HepG2 (cell line): ENCODE data around the gene PPP4R1. TPM values are rescaled to one million over a fixed set of nuclear protein-coding genes. Genes with fewer than 3 reads are reported as not detected.
A peak's percentile ranks its signal among the peaks of the same experiment; 100 is the strongest.

Experiments
- AGO2 ChIP-seq: fragments of 200-400 bp; formaldehyde crosslinking; optimal IDR thresholded peaks from 2 replicates; pipeline ENCODE3; 2017; ENCODE audit warnings: mild to moderate bottlenecking, low read depth, low read length, moderate library complexity
- KDM2A ChIP-seq: sonication (generic); formaldehyde crosslinking; IDR thresholded peaks from 2 replicates; pipeline ENCODE4 v1.4.0; 2020; ENCODE audit warnings: low read depth, missing genetic modification reagents, borderline replicate concordance
- POLR2A ChIP-seq, 2 experiments: IDR thresholded peaks; 2 replicates each; pipeline ENCODE4 v1.6.1; 2011; ENCODE audit warnings: low read depth in 2 of 2, low read length in 2 of 2, mild to moderate bottlenecking in 1 of 2, moderate library complexity in 1 of 2; ENCODE audit not compliant: insufficient read depth in 1 of 2
- TAF1 ChIP-seq: sonication (generic); formaldehyde crosslinking; IDR thresholded peaks from 2 replicates; pipeline ENCODE4 v1.4.0; 2020; ENCODE audit warnings: missing genetic modification reagents
- ZFX ChIP-seq: sonication (generic); formaldehyde crosslinking; IDR thresholded peaks from 2 replicates; pipeline ENCODE4 v1.4.0; 2020; ENCODE audit warnings: mild to moderate bottlenecking, low read depth, missing genetic modification reagents, moderate library complexity
- ZIK1 ChIP-seq: sonication (generic); formaldehyde crosslinking; IDR thresholded peaks from 2 replicates; pipeline ENCODE4 v1.5.0; 2020; ENCODE audit warnings: mild to moderate bottlenecking, low read depth, missing genetic modification reagents, borderline replicate concordance
- ZNF235 ChIP-seq: sonication (generic); formaldehyde crosslinking; IDR thresholded peaks from 2 replicates; pipeline ENCODE4 v1.8.1; 2023; ENCODE audit warnings: mild to moderate bottlenecking, missing genetic modification reagents, borderline replicate concordance
- ZSCAN31 ChIP-seq: sonication (generic); formaldehyde crosslinking; IDR thresholded peaks from 2 replicates; pipeline ENCODE4 v1.5.0; 2020; ENCODE audit warnings: low read depth, mild to moderate bottlenecking, missing genetic modification reagents
- polyA plus RNA-seq, 8 experiments: library from polyadenylated mRNA; depleted of rRNA in 3 of 8; stranded (reverse) in 7 of 8; unstranded in 1 of 8; fragments of >200 nt; fragmentation: Illumina TruSeq in 4 of 8; extraction: Trizol in 4 of 8; gene quantifications; 2 replicates each; pipeline versions ENCODE4 v1.2.1 to v1.2.3, GENCODE V29; 2011 to 2016; ENCODE audit warnings: low read depth in 4 of 8, missing spikeins in 1 of 8, mixed read lengths in 1 of 8; ENCODE audit not compliant: insufficient read depth in 1 of 8
- total RNA-seq, 5 experiments: library from RNA; depleted of rRNA; stranded (reverse); fragments of >200 nt; fragmentation: Illumina TruSeq; extraction: Trizol; gene quantifications; 2 replicates each; pipeline ENCODE4 v1.2.3, GENCODE V29; 2016; ENCODE audit warnings: low read depth in 1 of 5
- TF ChIP-seq, protein P1 (sequence below): sonication (generic); formaldehyde crosslinking; IDR thresholded peaks from 2 replicates; pipeline ENCODE4 v1.8.1; 2023; ENCODE audit warnings: missing genetic modification reagents, inconsistent platforms, borderline replicate concordance
- TF ChIP-seq, protein P2 (sequence below): sonication (generic); formaldehyde crosslinking; IDR thresholded peaks from 2 replicates; pipeline ENCODE4 v1.9.0; 2022; ENCODE audit warnings: missing genetic modification reagents, mild to moderate bottlenecking, borderline replicate concordance
- TF ChIP-seq, protein P3 (sequence below), 2 experiments: sonication (generic) in 1 of 2; formaldehyde crosslinking in 1 of 2; IDR thresholded peaks; 2 replicates each; pipeline versions ENCODE4 v1.4.0 to v1.6.1; 2016 to 2020; ENCODE audit warnings: borderline replicate concordance in 1 of 2, low read depth in 1 of 2, mild to moderate bottlenecking in 1 of 2, missing genetic modification reagents in 1 of 2
- TF ChIP-seq, protein P4 (sequence below): IDR thresholded peaks from 2 replicates; pipeline ENCODE4 v1.6.1; 2016; ENCODE audit warnings: missing compliant biosample characterization, missing genetic modification reagents, borderline replicate concordance
- TF ChIP-seq, protein P5 (sequence below): sonication (generic); formaldehyde crosslinking; IDR thresholded peaks from 2 replicates; pipeline ENCODE4 v1.4.0; 2020; ENCODE audit warnings: missing genetic modification reagents, borderline replicate concordance

PPP4R1 gene
- total and polyA plus RNA-seq, 2 of the 13 experiments (the other 11 are each of a cell fraction or from before 2014, with no cell fraction given): 66.5 to 72.4 TPM

DNA sequence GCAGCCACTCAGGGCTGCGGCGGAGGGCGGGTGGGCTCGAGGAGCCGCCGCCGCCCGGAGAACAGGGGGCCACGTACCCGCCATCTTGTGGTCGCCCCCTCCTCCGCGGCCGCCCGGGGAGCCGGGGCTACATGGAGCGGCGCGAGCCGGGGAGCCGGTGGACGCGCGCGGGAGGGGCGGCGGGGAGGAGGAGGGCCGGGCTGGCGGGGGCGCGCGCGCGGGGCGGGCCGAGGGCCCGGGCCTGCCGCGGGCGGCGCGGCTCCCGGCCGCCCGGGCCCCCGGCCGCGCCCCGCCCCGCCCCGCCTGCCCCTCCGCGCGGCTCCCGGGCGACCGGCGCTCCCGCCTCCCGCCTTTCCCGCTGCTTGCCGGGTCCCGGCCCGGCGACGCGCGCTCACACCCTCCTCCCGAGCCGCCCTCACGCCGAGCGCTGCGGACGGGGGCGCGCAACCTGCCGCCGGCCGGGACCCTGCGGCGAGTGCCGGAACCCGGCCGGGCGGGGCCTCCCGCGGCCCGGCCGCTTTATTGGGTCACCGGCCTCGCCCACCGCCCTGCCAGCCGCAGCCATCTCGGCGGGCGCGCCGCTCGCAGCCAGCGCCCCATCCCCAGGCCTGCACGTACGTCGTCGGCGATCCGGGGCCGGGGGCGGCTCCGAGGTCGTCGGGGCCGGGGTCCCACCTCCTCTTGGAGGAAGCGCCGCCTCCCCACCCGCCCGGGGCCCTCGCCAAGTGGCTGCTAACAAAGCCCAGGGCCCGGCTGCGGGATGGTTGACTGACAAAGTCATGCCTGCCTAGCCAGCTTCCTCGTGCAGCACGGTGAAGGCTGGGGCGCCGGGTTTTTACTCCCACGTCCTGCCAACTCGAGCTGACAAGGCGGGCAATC lies at the start of gene PPP4R1 (continued):
- TF ChIP-seq, protein P1, sequence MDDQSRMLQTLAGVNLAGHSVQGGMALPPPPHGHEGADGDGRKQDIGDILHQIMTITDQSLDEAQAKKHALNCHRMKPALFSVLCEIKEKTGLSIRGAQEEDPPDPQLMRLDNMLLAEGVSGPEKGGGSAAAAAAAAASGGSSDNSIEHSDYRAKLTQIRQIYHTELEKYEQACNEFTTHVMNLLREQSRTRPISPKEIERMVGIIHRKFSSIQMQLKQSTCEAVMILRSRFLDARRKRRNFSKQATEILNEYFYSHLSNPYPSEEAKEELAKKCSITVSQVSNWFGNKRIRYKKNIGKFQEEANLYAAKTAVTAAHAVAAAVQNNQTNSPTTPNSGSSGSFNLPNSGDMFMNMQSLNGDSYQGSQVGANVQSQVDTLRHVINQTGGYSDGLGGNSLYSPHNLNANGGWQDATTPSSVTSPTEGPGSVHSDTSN (CRISPR knock-in tag): 0 out of 2 replicates have a peak, but pooled peaks have one; percentile 30
- TF ChIP-seq, protein P2, sequence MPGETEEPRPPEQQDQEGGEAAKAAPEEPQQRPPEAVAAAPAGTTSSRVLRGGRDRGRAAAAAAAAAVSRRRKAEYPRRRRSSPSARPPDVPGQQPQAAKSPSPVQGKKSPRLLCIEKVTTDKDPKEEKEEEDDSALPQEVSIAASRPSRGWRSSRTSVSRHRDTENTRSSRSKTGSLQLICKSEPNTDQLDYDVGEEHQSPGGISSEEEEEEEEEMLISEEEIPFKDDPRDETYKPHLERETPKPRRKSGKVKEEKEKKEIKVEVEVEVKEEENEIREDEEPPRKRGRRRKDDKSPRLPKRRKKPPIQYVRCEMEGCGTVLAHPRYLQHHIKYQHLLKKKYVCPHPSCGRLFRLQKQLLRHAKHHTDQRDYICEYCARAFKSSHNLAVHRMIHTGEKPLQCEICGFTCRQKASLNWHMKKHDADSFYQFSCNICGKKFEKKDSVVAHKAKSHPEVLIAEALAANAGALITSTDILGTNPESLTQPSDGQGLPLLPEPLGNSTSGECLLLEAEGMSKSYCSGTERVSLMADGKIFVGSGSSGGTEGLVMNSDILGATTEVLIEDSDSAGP (CRISPR knock-in tag): peak; percentile 28; the same call in 1 of the 2 replicates
- TF ChIP-seq, protein P3, sequence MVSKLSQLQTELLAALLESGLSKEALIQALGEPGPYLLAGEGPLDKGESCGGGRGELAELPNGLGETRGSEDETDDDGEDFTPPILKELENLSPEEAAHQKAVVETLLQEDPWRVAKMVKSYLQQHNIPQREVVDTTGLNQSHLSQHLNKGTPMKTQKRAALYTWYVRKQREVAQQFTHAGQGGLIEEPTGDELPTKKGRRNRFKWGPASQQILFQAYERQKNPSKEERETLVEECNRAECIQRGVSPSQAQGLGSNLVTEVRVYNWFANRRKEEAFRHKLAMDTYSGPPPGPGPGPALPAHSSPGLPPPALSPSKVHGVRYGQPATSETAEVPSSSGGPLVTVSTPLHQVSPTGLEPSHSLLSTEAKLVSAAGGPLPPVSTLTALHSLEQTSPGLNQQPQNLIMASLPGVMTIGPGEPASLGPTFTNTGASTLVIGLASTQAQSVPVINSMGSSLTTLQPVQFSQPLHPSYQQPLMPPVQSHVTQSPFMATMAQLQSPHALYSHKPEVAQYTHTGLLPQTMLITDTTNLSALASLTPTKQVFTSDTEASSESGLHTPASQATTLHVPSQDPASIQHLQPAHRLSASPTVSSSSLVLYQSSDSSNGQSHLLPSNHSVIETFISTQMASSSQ (IDR thresholded peaks at IDR 0.05; ENCODE audit: low read depth): no peak
- TF ChIP-seq, protein P3 (CRISPR knock-in tag; IDR thresholded peaks at IDR 0.05; ENCODE audit: borderline replicate concordance): 0 out of 2 replicates have a peak, but pooled peaks have one; percentile 29
- TF ChIP-seq TAF1 (CRISPR knock-in tag): peak; percentile 29; the same call in 1 of the 2 replicates
- TF ChIP-seq, protein P4, sequence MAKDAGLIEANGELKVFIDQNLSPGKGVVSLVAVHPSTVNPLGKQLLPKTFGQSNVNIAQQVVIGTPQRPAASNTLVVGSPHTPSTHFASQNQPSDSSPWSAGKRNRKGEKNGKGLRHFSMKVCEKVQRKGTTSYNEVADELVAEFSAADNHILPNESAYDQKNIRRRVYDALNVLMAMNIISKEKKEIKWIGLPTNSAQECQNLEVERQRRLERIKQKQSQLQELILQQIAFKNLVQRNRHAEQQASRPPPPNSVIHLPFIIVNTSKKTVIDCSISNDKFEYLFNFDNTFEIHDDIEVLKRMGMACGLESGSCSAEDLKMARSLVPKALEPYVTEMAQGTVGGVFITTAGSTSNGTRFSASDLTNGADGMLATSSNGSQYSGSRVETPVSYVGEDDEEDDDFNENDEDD (CRISPR knock-in tag): peak; percentile 4; the same call in 1 of the 2 replicates
- no peak for TF ChIP-seq KDM2A (CRISPR knock-in tag)
- TF ChIP-seq POLR2A (IDR thresholded peaks at IDR 0.05; ENCODE audit: insufficient read depth in 1 of 2, low read depth in 2 of 2, low read length in 2 of 2): peak; percentile 42 to 61
- TF ChIP-seq, protein P5, sequence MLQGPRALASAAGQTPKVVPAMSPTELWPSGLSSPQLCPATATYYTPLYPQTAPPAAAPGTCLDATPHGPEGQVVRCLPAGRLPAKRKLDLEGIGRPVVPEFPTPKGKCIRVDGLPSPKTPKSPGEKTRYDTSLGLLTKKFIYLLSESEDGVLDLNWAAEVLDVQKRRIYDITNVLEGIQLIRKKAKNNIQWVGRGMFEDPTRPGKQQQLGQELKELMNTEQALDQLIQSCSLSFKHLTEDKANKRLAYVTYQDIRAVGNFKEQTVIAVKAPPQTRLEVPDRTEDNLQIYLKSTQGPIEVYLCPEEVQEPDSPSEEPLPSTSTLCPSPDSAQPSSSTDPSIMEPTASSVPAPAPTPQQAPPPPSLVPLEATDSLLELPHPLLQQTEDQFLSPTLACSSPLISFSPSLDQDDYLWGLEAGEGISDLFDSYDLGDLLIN (CRISPR knock-in tag): 0 out of 2 replicates have a peak, but pooled peaks have one; percentile 42
- TF ChIP-seq ZNF235 (CRISPR knock-in tag): peak; percentile 38; the same call in 1 of the 2 replicates
- TF ChIP-seq ZIK1 (CRISPR knock-in tag): peak; percentile 41; the same call in 1 of the 2 replicates
- peak; percentile 73 for TF ChIP-seq ZFX (CRISPR knock-in tag)
- TF ChIP-seq AGO2: peak; percentile 82
- TF ChIP-seq ZSCAN31: peak; percentile 57; the same call in 1 of the 2 replicates
